Mucosa of gallbladder (tissue), 1 donor: ENCODE data around the gene NDUFS6. TPM values are rescaled to one million over a fixed set of nuclear protein-coding genes. Genes with fewer than 3 reads are reported as not detected.
"Not testable (repeated sequence)": the region's sequence is repeated elsewhere in the genome, so short reads cannot be mapped to it uniquely, and the experiment has no call there.

Experiments used
- DNase-seq: peaks from one replicate; pipeline ENCODE4 v3.0.0-alpha.2; 2020; ENCODE audit warnings: low spot score
- total RNA-seq: library from RNA; stranded (reverse); gene quantifications from one replicate; pipeline ENCODE4 v1.2.1, GENCODE V29; 2021
- donor health status: DM: no; HTN: no; CAD: no.

Gene NDUFS6
- total RNA-seq, 1 donor from 2014 or later, result 33.2 TPM

- no peak for DNase-seq
Observed at GRCh38 chr5:1782385-1783215, 18.6 kb upstream of the NDUFS6 start.

GRCh38 chr5:1783216-1783554 lies 18.0 kb upstream of the NDUFS6 start:
- no peak for DNase-seq

DNA sequence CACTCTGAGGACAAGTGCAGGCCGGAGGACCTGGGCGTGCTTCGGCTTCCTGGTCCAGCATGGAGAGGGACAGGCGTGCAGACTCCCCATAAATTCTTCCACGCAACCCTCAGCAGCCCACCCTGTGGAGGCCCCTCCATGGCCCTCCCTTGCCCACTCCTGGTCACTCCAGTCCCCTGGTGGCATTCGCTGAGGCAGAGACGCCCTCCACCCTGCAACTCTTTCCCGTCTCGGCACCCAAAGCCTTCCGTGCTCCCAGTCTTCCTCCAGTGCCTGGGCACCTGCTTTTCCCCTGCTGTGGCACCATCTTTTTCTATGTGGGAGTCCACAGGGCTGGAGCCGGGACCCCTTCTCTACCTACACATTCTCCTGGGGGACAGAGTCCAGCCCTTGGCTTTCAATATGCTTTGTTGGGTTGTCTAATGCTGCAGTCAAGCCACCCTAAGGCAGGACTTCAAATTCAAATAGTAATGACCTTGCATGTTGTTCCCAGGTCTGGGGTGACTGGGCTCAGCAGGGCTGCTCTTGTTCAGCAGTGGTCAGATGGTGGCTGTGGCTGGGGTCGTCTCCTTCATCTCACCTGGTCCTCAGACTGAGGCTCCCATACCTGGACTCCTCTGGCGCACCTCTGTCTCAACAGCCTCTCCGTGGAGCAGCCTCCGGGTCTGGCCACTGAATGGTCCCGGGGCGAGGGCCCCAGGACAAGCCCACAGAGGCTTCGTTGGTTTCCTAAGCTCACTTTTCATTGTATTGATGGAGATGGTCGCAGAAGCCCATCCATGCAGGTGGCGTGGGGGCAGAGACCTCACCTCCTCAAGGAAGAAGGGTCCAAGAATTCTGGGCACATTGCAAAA lies 16.8 kb upstream of the NDUFS6 start:
- no peak for DNase-seq

- DNase-seq, result no peak
Observed at GRCh38 chr5:1785062-1785461, 16.1 kb upstream of the NDUFS6 start.

- DNase-seq, result no peak
Observed at GRCh38 chr5:1785984-1786383, 15.2 kb upstream of the NDUFS6 start.

- no peak for DNase-seq
Observed at GRCh38 chr5:1786621-1787471, 14.4 kb upstream of the NDUFS6 start.

DNA sequence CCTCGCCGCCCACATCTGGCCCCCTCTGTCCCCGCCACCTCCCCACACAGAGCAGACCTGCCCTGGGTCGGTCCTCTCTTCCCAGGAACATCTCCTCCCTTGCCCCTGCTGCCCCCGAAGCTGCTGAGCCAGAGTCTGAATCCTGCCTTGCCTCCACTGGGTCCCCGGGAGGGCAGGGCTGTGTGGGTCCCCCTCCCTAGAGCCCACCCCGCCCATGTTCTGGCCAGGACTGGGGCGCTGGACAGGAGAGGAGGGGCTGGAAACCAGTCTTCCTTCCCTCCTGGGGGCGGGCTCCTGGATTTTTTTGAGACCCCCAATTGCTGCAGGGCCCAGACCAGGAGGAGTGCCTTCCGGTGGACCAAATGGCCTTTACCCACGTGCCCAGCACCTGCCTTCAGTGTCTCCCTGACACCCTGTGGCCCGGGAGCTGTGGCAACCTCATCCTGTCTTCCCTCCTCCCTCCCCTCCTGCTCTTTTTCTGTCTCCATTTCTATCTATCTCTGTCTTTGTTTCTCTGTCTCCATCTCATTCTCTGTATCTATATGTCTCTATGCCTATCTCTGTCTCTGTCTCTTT lies 13.6 kb upstream of the NDUFS6 start:
- DNase-seq, result no peak

DNA sequence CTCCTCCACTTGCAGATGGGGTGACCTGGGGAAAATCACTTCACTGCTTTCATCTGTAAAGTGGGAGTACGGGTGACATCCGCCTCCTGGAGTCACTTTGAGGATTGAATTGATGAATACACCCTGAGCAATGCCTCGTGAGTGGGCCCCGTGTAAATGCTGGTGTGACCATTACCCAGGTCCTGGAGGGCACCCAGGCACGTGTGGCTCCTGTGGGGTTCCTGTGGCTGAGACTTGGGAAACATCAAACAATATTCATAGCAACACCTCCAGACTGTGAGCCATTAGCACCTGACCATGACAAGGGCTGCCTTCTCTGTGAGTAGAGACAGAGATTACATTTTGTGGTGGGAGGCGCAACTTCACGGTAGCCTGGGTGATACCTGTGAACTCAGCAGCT lies 13.0 kb upstream of the NDUFS6 start:
- DNase-seq, result no peak

GRCh38 chr5:1788828-1789227 lies 12.4 kb upstream of the NDUFS6 start:
- no peak for DNase-seq

- DNase-seq, result not testable (repeated sequence)
Observed at GRCh38 chr5:1789438-1789833, 11.8 kb upstream of the NDUFS6 start.

- no peak for DNase-seq
Observed at GRCh38 chr5:1789834-1790471, 11.3 kb upstream of the NDUFS6 start.

DNA sequence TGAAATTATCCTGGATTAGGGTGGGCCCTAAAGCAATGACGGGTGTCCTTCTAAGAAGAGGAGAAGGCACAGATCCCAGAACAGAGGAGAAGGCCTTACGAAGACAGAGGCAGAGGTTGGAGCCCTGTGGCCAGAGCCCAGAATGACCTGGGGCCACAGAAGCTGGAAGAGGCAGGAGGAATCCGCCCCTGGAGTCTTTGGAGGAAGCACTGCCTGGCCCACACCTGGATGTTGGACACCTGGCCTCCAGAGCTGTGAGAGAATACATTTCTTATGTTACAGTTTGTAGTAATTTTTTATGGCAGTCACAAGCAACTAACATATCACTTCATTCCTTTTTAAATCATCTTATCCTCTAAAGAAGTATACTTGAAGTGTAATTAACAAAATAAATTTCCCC lies 10.0 kb upstream of the NDUFS6 start:
- DNase-seq, result no peak

GRCh38 chr5:1792842-1793266 lies 8.4 kb upstream of the NDUFS6 start:
- DNase-seq, result peak; percentile 38

GRCh38 chr5:1793301-1793740 lies 7.9 kb upstream of the NDUFS6 start:
- DNase-seq, result no peak

- no peak for DNase-seq
Observed at GRCh38 chr5:1793966-1794900, 7.0 kb upstream of the NDUFS6 start.

GRCh38 chr5:1794901-1795290 lies 6.3 kb upstream of the NDUFS6 start:
- DNase-seq, result no peak

GRCh38 chr5:1795506-1795905 lies 5.7 kb upstream of the NDUFS6 start:
- DNase-seq, result no peak

DNA sequence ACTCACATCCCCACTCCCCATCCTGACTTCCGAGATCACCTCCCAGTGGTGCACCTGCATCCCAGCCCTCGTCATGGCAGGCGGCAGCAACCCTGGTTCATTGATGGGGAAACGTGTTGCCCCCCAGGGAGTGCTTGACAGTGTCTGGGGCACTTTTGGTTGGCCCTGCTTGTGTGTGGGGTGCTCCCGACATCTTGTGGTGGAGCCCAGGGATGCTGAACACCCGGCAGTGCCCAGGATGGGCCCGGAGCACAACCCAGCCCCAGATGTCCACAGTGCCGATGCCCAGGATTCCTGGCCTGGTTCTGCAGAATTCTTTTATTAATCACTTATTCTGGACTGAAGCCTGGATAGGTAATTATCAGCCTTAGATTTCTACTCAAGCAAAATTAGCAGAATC lies 5.3 kb upstream of the NDUFS6 start:
- DNase-seq, result no peak

- no peak for DNase-seq
Observed at GRCh38 chr5:1796371-1797102, 4.7 kb upstream of the NDUFS6 start.
